DOHH2 (cell line): ENCODE data around the gene TRPV4.
A peak's percentile ranks its signal among the peaks of the same experiment; 100 is the strongest.

Experiments used
- H3F3A ChIP-seq: fragments of 200-600 bp; sonication (generic), shearing (Covaris generic); 2 replicates; pipeline ENCODE4 v1.6.0; 2016; ENCODE audit warnings: antibody characterized with exemption, mild to moderate bottlenecking; ENCODE audit not compliant: control insufficient read depth, insufficient read depth
- H3K27ac ChIP-seq: fragments of 200-600 bp; sonication (generic); 2 replicates; pipeline ENCODE4 v1.5.1; 2014; ENCODE audit warnings: low read depth, mild to moderate bottlenecking, low read length, moderate library complexity
- H3K27me3 ChIP-seq: fragments of 200-600 bp; sonication (generic); 2 replicates; pipeline ENCODE4 v1.6.1; 2014; ENCODE audit warnings: mild to moderate bottlenecking, low read length, mixed read lengths; ENCODE audit not compliant: control insufficient read depth
- H3K36me3 ChIP-seq: fragments of 200-600 bp; sonication (generic); 2 replicates; pipeline ENCODE4 v1.6.1; 2014; ENCODE audit warnings: mild to moderate bottlenecking, low read length, moderate library complexity, mixed read lengths; ENCODE audit not compliant: control insufficient read depth
- H3K4me1 ChIP-seq: fragments of 200-600 bp; sonication (generic); 2 replicates; pipeline ENCODE4 v1.6.1; 2014; ENCODE audit warnings: mild to moderate bottlenecking, low read length, mixed read lengths; ENCODE audit not compliant: control insufficient read depth
- H3K4me2 ChIP-seq: fragments of 200-600 bp; sonication (generic); 2 replicates; pipeline ENCODE4 v1.6.0; 2014; ENCODE audit warnings: mild to moderate bottlenecking, low read length, moderate library complexity
- H3K4me3 ChIP-seq: fragments of 200-600 bp; sonication (generic); 2 replicates; pipeline ENCODE4 v1.5.1; 2014; ENCODE audit warnings: mild to moderate bottlenecking, low read length, mixed read lengths
- H3K79me2 ChIP-seq: fragments of 200-600 bp; sonication (generic); 2 replicates; pipeline ENCODE4 v1.6.1; 2014; ENCODE audit warnings: mild to moderate bottlenecking, low read length, mixed read lengths; ENCODE audit not compliant: control insufficient read depth
- H3K9me2 ChIP-seq: fragments of 200-600 bp; sonication (generic); replicated peaks from 2 replicates; pipeline ENCODE4 v1.6.1; 2014; ENCODE audit warnings: mild to moderate bottlenecking, low read length, mixed read lengths; ENCODE audit not compliant: control insufficient read depth
- H3K9me3 ChIP-seq: fragments of 200-600 bp; sonication (generic); 2 replicates; pipeline ENCODE4 v1.6.1; 2014; ENCODE audit warnings: antibody characterized with exemption, low read length, mixed read lengths; ENCODE audit not compliant: control insufficient read depth, insufficient read depth
- H4K20me1 ChIP-seq: fragments of 200-600 bp; sonication (generic); 2 replicates; pipeline ENCODE4 v1.6.0; 2014; ENCODE audit warnings: low read depth, mild to moderate bottlenecking, antibody characterized with exemption, low read length, moderate library complexity; ENCODE audit not compliant: control insufficient read depth, insufficient read depth
- EZH2phosphoT487 ChIP-seq: fragments of 200-600 bp; sonication (generic); IDR thresholded peaks from 2 replicates; pipeline ENCODE4 v1.6.1; 2017; ENCODE audit warnings: borderline replicate concordance, mild to moderate bottlenecking, antibody characterized with exemption, low read length, moderate library complexity, mixed read lengths
- TF ChIP-seq, protein P1 (sequence below): fragments of 200-600 bp; sonication (generic); IDR thresholded peaks from one replicate; pipeline ENCODE4 v1.5.1; 2014; ENCODE audit warnings: antibody characterized with exemption, mild to moderate bottlenecking, low read depth, low read length; ENCODE audit not compliant: poor library complexity, severe bottlenecking

TRPV4 gene

DNA sequence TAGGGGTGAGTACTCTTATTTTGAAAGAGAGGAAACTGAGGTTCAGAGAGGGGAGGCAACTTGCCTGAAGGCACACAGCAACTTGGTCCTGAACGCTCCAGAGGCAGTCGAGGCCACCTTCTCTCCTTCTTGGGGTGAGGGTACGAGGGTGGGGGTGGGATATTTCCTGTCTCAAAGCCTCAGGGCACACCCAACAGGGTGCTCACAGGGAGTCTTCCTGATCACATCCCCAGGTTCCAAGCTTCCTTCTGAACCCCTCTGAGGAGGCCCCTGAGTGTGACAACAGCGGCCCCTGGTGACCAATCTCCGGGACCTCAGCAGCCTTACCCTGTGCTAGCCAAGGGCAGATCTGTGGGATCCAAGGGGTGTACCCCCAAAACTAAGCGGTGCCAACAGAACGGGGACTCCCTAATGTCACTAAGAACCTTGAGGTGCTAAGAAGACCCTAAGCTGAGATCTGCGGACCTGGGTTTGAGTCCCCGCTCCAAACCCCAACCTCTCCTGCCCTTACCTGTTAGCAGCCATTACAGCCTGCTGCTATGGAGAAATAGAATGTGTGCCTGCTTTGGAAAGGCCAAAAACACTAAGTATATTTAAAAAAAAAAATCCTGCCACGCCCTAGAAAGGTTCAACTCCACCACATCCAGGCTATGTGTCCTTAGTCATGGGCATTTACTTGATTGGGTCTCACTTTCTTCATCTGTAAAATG lies 57.9 kb downstream of the TRPV4 start:
- H3K9me2 ChIP-seq, result no peaks in the 10 kb centered on the region
- TF ChIP-seq, protein P1, sequence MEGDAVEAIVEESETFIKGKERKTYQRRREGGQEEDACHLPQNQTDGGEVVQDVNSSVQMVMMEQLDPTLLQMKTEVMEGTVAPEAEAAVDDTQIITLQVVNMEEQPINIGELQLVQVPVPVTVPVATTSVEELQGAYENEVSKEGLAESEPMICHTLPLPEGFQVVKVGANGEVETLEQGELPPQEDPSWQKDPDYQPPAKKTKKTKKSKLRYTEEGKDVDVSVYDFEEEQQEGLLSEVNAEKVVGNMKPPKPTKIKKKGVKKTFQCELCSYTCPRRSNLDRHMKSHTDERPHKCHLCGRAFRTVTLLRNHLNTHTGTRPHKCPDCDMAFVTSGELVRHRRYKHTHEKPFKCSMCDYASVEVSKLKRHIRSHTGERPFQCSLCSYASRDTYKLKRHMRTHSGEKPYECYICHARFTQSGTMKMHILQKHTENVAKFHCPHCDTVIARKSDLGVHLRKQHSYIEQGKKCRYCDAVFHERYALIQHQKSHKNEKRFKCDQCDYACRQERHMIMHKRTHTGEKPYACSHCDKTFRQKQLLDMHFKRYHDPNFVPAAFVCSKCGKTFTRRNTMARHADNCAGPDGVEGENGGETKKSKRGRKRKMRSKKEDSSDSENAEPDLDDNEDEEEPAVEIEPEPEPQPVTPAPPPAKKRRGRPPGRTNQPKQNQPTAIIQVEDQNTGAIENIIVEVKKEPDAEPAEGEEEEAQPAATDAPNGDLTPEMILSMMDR, result peak; percentile 88
- TF ChIP-seq EZH2phosphoT487, result no peak
- no peaks in the 10 kb centered on the region for H3K36me3 ChIP-seq
- H3F3A ChIP-seq, result no peaks in the 10 kb centered on the region
- H3K9me3 ChIP-seq, result peaks cover 8% of the 10 kb centered on the region; the same call in 1 of the 2 replicates
- no peaks in the 10 kb centered on the region for H3K27me3 ChIP-seq
- H3K79me2 ChIP-seq, result no peaks in the 10 kb centered on the region
- H3K4me1 ChIP-seq, result peaks cover 18% of the 10 kb centered on the region
- no peak overlapping the region for H3K27ac ChIP-seq
- H3K4me3 ChIP-seq, result no peak overlapping the region
- H3K4me2 ChIP-seq, result no peak overlapping the region
- H4K20me1 ChIP-seq, result no peaks in the 10 kb centered on the region

DNA sequence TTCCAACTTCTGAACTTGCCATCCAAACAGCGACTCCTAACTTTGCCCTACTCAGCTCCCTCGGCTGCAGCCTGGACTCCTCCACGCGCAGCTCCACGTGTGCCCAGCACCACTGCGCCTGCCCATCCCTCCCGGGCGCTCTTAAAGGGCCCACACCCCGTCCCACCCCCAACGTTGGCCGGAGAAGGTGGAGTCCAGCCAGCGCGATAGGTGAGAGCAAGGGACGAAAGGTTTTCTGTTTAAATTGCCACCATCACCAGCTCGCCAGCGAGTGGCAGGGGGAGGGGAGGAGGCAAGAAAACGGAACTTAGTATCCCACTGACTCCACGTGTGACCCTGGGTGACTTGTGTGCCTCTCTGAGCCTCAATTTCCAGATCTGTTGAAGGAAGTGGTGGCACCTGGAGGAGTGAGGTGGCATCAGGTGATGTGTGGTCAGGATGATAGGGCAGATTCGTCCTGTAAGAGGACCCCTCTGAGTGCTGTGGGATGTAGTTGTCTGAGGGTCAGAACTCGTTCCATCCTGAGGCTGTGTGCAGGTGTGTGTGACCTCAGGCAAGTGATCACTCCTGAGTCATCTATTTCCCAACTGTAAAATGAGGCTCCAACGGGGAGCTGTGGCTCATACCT lies 59.7 kb downstream of the TRPV4 start:
- Histone ChIP-seq H3K9me3 (peaks cover 1% of the 10 kb centered on the region; the same call in 1 of the 2 replicates), H3K79me2 (no peaks in the 10 kb centered on the region), H3K4me1 (peaks cover 15% of the 10 kb centered on the region), H3K27ac (no peak overlapping the region), H4K20me1 (no peaks in the 10 kb centered on the region), H3K9me2 (no peaks in the 10 kb centered on the region), H3K36me3 (no peaks in the 10 kb centered on the region), H3K4me2 (peak overlapping the region; percentile 48), H3K4me3 (peak overlapping the region; percentile 37), H3F3A (no peaks in the 10 kb centered on the region), H3K27me3 (no peaks in the 10 kb centered on the region)
- TF ChIP-seq EZH2phosphoT487, result no peak
- TF ChIP-seq, protein P1, result no peak

DNA sequence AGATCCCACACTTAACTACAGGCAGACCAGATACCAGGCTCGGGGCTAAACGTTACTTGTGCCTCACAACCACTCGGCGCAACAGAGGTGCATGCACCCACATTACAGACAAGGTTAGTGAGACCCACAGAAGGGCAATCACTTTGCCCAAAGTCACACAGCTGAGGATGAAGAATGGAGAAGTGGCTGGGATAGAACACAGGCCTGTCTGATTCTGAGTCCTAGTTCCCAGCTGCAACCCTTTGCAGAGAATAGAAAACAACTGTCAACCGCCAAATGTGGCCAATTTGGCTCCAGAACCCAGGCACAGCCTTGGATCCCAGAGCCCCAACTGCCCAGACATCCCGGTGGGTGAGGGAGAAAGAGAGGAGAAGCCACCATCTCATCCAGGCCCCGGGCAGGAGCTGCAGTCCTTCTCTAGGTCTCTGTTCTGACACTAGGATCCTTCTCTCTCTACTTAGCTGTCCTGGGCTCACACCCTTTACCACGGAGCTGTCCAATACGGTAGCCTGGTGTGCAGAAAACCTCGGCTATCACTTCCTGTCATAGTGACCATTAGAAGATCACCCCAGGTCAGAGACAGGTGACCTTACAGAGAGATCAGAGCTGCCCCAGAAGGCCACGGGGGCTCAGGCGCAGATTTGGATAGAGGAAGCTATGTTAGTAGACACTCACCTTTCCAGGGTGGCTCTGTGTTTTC lies 60.4 kb downstream of the TRPV4 start:
- no peaks in the 10 kb centered on the region for H3K36me3 ChIP-seq
- peak overlapping the region; percentile 37 for H3K4me3 ChIP-seq
- H3K4me2 ChIP-seq, result peak overlapping the region; percentile 48
- H3K27ac ChIP-seq, result no peak overlapping the region
- no peaks in the 10 kb centered on the region for H3K9me2 ChIP-seq
- H3K79me2 ChIP-seq, result no peaks in the 10 kb centered on the region
- H3F3A ChIP-seq, result no peaks in the 10 kb centered on the region
- no peaks in the 10 kb centered on the region for H3K9me3 ChIP-seq
- no peaks in the 10 kb centered on the region for H3K27me3 ChIP-seq
- no peaks in the 10 kb centered on the region for H4K20me1 ChIP-seq
- TF ChIP-seq, protein P1, result no peak
- no peak for TF ChIP-seq EZH2phosphoT487
- peaks cover 14% of the 10 kb centered on the region for H3K4me1 ChIP-seq
